ENCODE results near the gene HNRNPM.

The HNRNPM gene

GRCh38 chr19:8532225-8532624, 87.5 kb downstream of the HNRNPM start:
- ChIA-PET CTCF (interaction anchor here (1.4 kb wide), 1 partner anchor 178 kb away, joined by 3 read pairs; no protein-coding TSS in a partner anchor), POLR2A (no interaction called here)
- TF ChIP-seq CTCF (IDR thresholded peaks at IDR 0.05; ENCODE audit: insufficient read depth, low read length, missing control alignments) = no peak
- no peak for DNase-seq (ENCODE audit: low read depth, low spot score)
- no peak overlapping the region for H3K4me3 ChIP-seq (ENCODE audit: low read depth, low read length)

DNA sequence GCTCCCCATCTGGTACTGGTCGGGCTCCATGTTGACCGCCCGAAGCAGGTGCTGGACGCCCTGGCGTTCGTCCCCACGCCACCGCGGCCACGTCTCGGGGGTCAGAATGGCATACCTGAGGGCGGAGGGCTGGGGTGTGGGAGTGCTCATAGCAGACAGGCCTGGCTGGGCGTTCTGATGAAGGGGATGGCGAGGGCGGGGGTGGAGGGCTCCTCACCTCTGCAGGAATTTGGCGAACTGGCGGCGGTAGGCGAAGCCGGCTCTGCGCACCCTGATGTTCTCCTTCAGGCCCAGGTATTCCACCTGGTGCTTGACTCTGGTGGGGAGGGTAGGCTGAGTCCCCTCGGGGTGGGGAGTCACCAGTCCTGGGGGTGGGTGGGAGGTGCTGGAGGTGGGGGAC, 91.5 kb downstream of the HNRNPM start:
- no peak for DNase-seq (ENCODE audit: low read depth, low spot score)
- TF ChIP-seq CTCF (IDR thresholded peaks at IDR 0.05; ENCODE audit: insufficient read depth, low read length, missing control alignments) = no peak
- no peak overlapping the region for H3K4me3 ChIP-seq (ENCODE audit: low read depth, low read length)
- CTCF ChIA-PET = no interaction called here
- POLR2A ChIA-PET = no interaction called here

GRCh38 chr19:8537099-8537498, 92.3 kb downstream of the HNRNPM start:
- H3K4me3 ChIP-seq (ENCODE audit: low read depth, low read length) = no peak overlapping the region
- no peak for DNase-seq (ENCODE audit: low read depth, low spot score)
- POLR2A ChIA-PET = no interaction called here
- no peak for TF ChIP-seq CTCF (IDR thresholded peaks at IDR 0.05; ENCODE audit: insufficient read depth, low read length, missing control alignments)
- CTCF ChIA-PET = interaction anchor here (1.0 to 1.5 kb wide), 2 partner anchors 41 to 44 kb away, joined by 3 to 5 read pairs; no protein-coding TSS in a partner anchor

All from AG04449 (cell line).